SU-DHL-6 (cell line): ENCODE results near the gene CPNE8.
"Not testable (repeated sequence)": the region's sequence is repeated elsewhere in the genome, so short reads cannot be mapped to it uniquely, and the experiment has no call there.

Source experiments
- H2AFZ ChIP-seq: fragments of 200-600 bp; sonication (generic); 2 replicates; pipeline ENCODE4 v1.6.1; 2014; ENCODE audit warnings: low read depth, mild to moderate bottlenecking, moderate library complexity, mixed read lengths, antibody characterized with exemption, low read length; ENCODE audit not compliant: severe bottlenecking
- H3F3A ChIP-seq: fragments of 200-600 bp; shearing (Covaris generic); 2 replicates; pipeline ENCODE4 v1.6.0; 2016; ENCODE audit warnings: antibody characterized with exemption, mild to moderate bottlenecking; ENCODE audit not compliant: insufficient read depth
- H3K27ac ChIP-seq: fragments of 200-600 bp; sonication (generic); 2 replicates; pipeline ENCODE4 v1.5.1; 2016; ENCODE audit warnings: low read depth, mild to moderate bottlenecking, low read length, moderate library complexity, mixed read lengths
- H3K27me3 ChIP-seq: fragments of 200-600 bp; sonication (generic), shearing (Covaris generic); 2 replicates; pipeline ENCODE4 v1.6.0; 2014; ENCODE audit warnings: mild to moderate bottlenecking, low read length
- H3K36me3 ChIP-seq: fragments of 200-600 bp; sonication (generic); 2 replicates; pipeline ENCODE4 v1.6.1; 2014; ENCODE audit warnings: mild to moderate bottlenecking, low read length, mixed read lengths
- H3K4me2 ChIP-seq: fragments of 300-600, 200-600 bp; shearing (Covaris generic), sonication (generic); 2 replicates; pipeline ENCODE4 v1.6.0; 2014; ENCODE audit warnings: low read length, low read depth, mild to moderate bottlenecking; ENCODE audit not compliant: poor library complexity, severe bottlenecking
- H3K4me3 ChIP-seq: fragments of 200-600 bp; sonication (generic); 2 replicates; pipeline ENCODE4 v1.5.1; 2014; ENCODE audit warnings: antibody characterized with exemption, low read length, mild to moderate bottlenecking, mixed read lengths; ENCODE audit not compliant: insufficient read depth, poor library complexity, severe bottlenecking
- H3K79me2 ChIP-seq: fragments of 200-600 bp; sonication (generic); 2 replicates; pipeline ENCODE4 v1.6.1; 2014; ENCODE audit warnings: mild to moderate bottlenecking, low read length, moderate library complexity; ENCODE audit not compliant: insufficient read depth
- H3K9ac ChIP-seq: fragments of 200-600 bp; sonication (generic); 2 replicates; pipeline ENCODE4 v1.7.0; 2014; ENCODE audit warnings: mild to moderate bottlenecking, low read length
- H3K9me2 ChIP-seq: fragments of 200-600 bp; sonication (generic); replicated peaks from 2 replicates; pipeline ENCODE4 v1.6.1; 2014; ENCODE audit warnings: low read length; ENCODE audit not compliant: insufficient read depth
- H3K9me3 ChIP-seq: fragments of 200-600 bp; sonication (generic); 2 replicates; pipeline ENCODE4 v1.6.1; 2014; ENCODE audit warnings: low read length, mixed read lengths; ENCODE audit not compliant: insufficient read depth
- H4K20me1 ChIP-seq: fragments of 200-600 bp; sonication (generic); 2 replicates; pipeline ENCODE4 v1.6.1; 2014; ENCODE audit warnings: low read depth, mild to moderate bottlenecking, antibody characterized with exemption, low read length, moderate library complexity, mixed read lengths
- EZH2phosphoT487 ChIP-seq: fragments of 200-600 bp; sonication (generic), shearing (Covaris generic); conservative IDR thresholded peaks from 2 replicates; pipeline ENCODE4 v1.6.1; 2018; ENCODE audit warnings: mild to moderate bottlenecking, antibody characterized with exemption, low read length, moderate library complexity, mixed read lengths
- TF ChIP-seq, protein P1 (sequence below): fragments of 200-600 bp; sonication (generic); IDR thresholded peaks from one replicate; pipeline ENCODE4 v1.5.1; 2017; ENCODE audit warnings: antibody characterized with exemption, mild to moderate bottlenecking, low read length, moderate library complexity; ENCODE audit not compliant: insufficient read depth, poor library complexity, severe bottlenecking

CPNE8 gene

DNA sequence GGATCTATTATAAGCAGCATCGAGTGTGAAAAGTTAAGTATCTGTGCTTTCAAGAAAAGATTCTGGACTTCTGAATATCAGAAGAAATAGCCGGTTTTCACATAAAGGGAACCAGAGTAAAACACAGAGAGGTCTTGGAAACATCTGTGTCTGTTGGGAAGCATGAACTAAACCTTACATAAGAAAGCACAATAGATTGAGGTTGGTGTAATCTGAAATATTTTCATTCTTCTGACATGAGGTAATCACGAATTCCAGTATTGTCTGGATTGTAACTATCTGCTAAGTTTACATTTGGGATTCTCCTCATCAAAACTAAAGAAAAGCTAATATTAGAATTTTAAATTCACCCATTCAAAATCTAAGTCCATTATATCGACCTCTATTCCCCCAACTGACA, 161.3 kb downstream of the CPNE8 start:
- Histone ChIP-seq H2AFZ (no peak overlapping the region), H3F3A (no peaks in the 10 kb centered on the region), H4K20me1 (no peaks in the 10 kb centered on the region), H3K27me3 (no peaks in the 10 kb centered on the region), H3K4me3 (no peak overlapping the region), H3K9me2 (no peaks in the 10 kb centered on the region), H3K9me3 (no peaks in the 10 kb centered on the region), H3K36me3 (no peaks in the 10 kb centered on the region), H3K79me2 (no peaks in the 10 kb centered on the region), H3K4me2 (no peak overlapping the region), H3K27ac (no peak overlapping the region), H3K9ac (no peak overlapping the region)
- no peak for TF ChIP-seq EZH2phosphoT487
- TF ChIP-seq, protein P1, sequence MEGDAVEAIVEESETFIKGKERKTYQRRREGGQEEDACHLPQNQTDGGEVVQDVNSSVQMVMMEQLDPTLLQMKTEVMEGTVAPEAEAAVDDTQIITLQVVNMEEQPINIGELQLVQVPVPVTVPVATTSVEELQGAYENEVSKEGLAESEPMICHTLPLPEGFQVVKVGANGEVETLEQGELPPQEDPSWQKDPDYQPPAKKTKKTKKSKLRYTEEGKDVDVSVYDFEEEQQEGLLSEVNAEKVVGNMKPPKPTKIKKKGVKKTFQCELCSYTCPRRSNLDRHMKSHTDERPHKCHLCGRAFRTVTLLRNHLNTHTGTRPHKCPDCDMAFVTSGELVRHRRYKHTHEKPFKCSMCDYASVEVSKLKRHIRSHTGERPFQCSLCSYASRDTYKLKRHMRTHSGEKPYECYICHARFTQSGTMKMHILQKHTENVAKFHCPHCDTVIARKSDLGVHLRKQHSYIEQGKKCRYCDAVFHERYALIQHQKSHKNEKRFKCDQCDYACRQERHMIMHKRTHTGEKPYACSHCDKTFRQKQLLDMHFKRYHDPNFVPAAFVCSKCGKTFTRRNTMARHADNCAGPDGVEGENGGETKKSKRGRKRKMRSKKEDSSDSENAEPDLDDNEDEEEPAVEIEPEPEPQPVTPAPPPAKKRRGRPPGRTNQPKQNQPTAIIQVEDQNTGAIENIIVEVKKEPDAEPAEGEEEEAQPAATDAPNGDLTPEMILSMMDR = no peak

DNA sequence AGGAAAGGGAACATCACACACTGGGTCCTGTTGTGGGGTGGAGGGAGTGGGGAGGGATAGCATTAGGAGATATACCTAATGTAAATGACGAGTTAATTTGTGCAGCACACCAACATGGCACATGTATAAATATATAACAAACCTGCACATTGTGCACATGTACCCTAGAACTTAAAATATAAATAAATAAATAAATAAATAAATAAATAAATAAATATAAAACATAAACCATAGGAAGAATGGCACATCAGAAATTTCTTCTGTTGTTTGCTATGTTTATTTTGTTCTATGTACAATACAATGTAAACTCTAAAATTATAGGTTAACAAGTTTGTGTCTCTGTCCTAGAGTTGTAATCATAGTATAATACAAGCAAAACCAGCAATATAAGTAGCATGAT, 162.9 kb downstream of the CPNE8 start:
- H3K9me2 ChIP-seq, H4K20me1 ChIP-seq, H3K27ac ChIP-seq, H2AFZ ChIP-seq, H3K9me3 ChIP-seq, H3K4me3 ChIP-seq, H3K79me2 ChIP-seq, H3K9ac ChIP-seq, H3K36me3 ChIP-seq, H3K4me2 ChIP-seq, H3F3A ChIP-seq, H3K27me3 ChIP-seq: not testable (repeated sequence)

DNA sequence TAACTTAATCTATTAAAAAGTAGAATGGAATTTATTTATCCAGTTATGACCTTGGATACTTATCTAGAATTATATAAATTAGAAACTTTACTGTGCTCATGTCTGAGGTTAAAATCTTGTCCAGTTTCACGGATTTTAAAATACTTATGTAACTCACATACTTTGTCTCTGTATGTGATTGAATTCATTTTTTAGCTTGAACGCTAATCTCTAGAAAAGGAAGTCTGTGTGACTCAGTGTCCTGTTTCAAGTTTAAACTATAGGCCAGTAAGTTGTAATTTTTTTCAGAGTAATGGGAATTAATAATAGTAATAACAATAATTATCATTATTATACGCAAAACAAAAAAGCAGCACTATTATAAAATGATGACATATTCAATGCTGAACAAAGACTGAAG, 168.6 kb downstream of the CPNE8 start:
- no peaks in the 10 kb centered on the region for H4K20me1 ChIP-seq
- H3K9ac ChIP-seq = no peak overlapping the region
- no peak for TF ChIP-seq EZH2phosphoT487
- TF ChIP-seq, protein P1 = no peak
- H3K9me3 ChIP-seq = no peaks in the 10 kb centered on the region
- no peak overlapping the region for H2AFZ ChIP-seq
- H3K4me3 ChIP-seq = no peak overlapping the region
- H3K9me2 ChIP-seq = no peaks in the 10 kb centered on the region
- no peaks in the 10 kb centered on the region for H3K36me3 ChIP-seq
- H3K4me2 ChIP-seq = no peak overlapping the region
- H3K27ac ChIP-seq = no peak overlapping the region
- no peaks in the 10 kb centered on the region for H3K79me2 ChIP-seq
- no peaks in the 10 kb centered on the region for H3F3A ChIP-seq
- H3K27me3 ChIP-seq = no peaks in the 10 kb centered on the region

DNA sequence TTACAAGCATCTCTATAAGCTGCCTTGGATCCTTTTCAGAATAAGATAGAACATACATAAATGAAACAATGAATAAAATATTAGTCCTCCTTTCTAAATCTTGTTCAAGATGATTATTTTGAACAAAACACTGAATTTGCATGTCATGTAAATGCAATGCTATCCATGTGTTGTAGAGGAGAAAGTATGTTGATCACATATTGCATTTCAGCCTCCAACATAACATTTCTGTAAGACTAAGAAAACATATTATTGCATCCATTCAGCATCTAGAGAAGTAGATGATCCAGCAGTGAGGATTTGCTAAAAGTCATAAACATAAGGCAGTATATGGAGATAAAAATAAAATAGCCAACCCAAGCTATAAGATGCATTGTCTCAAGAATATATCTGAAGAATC, 172.6 kb downstream of the CPNE8 start:
- Histone ChIP-seq H4K20me1 (no peaks in the 10 kb centered on the region), H2AFZ (no peak overlapping the region), H3K27ac (no peak overlapping the region), H3K4me3 (no peak overlapping the region), H3K9me3 (no peaks in the 10 kb centered on the region), H3K79me2 (no peaks in the 10 kb centered on the region), H3K9me2 (no peaks in the 10 kb centered on the region), H3K36me3 (no peaks in the 10 kb centered on the region), H3K27me3 (no peaks in the 10 kb centered on the region), H3F3A (no peaks in the 10 kb centered on the region), H3K4me2 (no peak overlapping the region), H3K9ac (no peak overlapping the region)
- TF ChIP-seq, protein P1 = no peak
- no peak for TF ChIP-seq EZH2phosphoT487
